ENCODE results near the gene GPATCH2. TPM values are rescaled to one million over a fixed set of nuclear protein-coding genes. Genes with fewer than 3 reads are reported as not detected.

Gene GPATCH2
- total RNA-seq, 4 donors from 2014 or later, result 10.4 to 22.7 (median 12.1) TPM

DNA sequence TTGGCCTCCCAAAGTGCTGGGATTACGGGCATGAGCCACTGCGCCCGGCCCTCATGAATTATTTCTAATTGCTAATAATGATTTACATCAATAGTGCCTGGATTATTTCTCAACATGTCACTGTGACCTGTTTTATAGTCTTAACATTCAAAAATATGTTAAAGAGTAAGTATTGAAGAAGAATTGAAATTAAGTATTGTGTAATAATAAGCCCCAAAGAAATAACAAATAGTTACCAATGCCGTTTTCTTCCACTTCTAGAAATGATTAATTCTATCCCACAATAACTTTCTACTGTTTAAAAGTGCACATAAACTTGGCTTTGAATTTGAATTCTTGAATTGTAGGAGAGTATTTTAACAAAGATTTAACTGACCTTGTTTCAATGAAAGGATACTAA, 19.8 kb upstream of the GPATCH2 start:
- DNase-seq (ENCODE audit: low spot score) (no peak), ATAC-seq (ENCODE audit: low FRiP score) (no peak)
- TF ChIP-seq, protein P1, sequence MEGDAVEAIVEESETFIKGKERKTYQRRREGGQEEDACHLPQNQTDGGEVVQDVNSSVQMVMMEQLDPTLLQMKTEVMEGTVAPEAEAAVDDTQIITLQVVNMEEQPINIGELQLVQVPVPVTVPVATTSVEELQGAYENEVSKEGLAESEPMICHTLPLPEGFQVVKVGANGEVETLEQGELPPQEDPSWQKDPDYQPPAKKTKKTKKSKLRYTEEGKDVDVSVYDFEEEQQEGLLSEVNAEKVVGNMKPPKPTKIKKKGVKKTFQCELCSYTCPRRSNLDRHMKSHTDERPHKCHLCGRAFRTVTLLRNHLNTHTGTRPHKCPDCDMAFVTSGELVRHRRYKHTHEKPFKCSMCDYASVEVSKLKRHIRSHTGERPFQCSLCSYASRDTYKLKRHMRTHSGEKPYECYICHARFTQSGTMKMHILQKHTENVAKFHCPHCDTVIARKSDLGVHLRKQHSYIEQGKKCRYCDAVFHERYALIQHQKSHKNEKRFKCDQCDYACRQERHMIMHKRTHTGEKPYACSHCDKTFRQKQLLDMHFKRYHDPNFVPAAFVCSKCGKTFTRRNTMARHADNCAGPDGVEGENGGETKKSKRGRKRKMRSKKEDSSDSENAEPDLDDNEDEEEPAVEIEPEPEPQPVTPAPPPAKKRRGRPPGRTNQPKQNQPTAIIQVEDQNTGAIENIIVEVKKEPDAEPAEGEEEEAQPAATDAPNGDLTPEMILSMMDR (IDR thresholded peaks at IDR 0.05), result no peak

DNA sequence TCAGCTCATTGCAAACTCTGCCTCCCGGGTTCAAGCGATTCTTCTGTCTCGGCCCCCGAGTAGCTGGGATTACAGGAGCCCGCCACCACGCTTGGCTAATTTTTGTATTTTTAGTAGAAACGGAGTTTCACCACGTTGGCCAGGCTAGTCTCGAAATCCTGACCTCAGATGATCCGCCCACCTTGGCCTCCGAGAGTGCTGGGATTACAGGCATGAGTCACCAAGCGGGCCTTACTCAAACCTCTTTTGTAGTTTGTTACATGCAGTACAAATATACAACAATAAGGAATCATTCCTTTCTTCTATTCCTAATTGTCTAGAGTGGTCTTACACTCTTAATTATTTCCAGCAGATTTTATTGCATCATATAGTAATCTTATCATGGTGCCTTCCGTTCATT, 16.9 kb upstream of the GPATCH2 start:
- ATAC-seq (ENCODE audit: low FRiP score) (no peak), DNase-seq (ENCODE audit: low spot score) (no peak)
- TF ChIP-seq, protein P1 (IDR thresholded peaks at IDR 0.05), result no peak

DNA sequence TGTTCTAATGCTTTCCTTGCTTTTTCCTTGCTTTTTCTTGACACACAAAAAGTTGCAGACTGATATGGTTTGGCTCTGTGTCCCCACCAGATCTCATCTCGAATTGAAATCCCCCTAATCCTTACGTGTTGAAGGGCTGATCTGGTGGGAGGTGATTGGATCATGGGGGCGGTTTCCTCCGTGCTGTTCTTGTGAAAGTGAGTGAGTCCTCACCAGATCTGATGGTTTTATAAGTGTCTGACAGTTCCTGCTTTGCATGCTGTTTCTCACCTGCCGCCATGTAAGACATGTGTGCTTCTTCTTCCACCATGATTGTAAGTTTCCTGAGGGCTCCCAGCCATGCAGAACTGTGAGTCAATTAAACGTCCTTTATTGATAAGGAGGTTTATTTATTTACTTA, 11.6 kb upstream of the GPATCH2 start:
- no peak for DNase-seq (ENCODE audit: low spot score)
- ATAC-seq (ENCODE audit: low FRiP score), result no peak
- TF ChIP-seq, protein P1 (IDR thresholded peaks at IDR 0.05), result no peak

DNA sequence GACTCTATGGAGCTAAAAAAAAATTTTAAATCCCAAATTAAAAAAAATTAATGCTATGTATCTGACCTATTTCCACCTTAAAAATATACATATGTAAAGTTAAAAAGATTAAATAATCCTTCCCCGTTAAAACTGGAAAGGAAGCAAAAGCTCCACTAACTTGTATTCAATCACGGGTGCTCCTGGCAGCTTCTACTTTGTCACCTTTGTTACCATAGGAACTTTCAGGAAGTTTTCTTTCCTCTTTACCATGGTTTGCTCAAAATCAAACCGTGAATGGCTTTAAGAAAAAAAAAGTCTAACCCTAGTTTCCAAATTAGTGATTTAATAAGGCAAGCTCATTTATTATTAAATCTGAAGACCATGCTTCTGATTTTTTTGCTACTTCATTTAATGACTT, 3.5 kb downstream of the GPATCH2 start:
- no peak for ATAC-seq (ENCODE audit: low FRiP score)
- TF ChIP-seq, protein P1 (IDR thresholded peaks at IDR 0.05), result no peak
- no peak for DNase-seq (ENCODE audit: low spot score)

DNA sequence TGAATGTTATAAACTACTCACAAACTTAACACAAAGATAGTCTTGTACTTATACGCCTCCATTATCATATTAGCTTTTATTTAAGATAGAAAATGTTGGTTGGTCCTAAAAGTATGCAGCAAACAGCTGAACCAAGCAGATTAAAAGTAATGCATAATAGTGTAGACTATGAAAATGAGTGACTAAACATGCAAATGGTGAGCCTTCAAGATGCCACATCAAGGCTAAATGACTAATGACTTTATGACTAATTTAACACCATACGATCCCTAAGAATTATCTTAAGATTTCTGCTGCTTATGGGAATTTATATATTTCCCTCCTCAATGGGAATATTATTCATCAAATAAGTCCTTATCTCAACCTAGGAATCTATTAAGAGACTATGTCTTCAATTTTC, 4.6 kb downstream of the GPATCH2 start:
- no peak for DNase-seq (ENCODE audit: low spot score)
- TF ChIP-seq, protein P1 (IDR thresholded peaks at IDR 0.05), result no peak
- no peak for ATAC-seq (ENCODE audit: low FRiP score)

DNA sequence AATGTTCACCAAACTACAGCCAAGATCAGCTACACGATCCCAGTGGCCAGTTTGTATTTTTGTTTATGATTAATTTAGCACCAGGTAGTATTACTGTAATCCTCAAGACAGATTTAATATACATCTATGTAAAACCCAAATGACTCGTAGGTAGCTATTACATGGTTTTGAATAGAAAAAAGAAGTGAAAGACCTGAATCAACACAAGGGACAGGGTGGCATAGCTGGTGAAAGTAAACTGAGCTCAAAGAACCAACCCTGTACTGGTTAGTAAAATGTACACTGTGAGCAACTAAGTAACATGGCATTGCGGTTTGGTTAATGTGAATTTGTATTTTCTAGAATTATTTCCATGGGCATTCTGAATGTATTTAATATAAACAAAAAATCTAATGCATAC, 8.8 kb downstream of the GPATCH2 start:
- DNase-seq (ENCODE audit: low spot score) (no peak), ATAC-seq (ENCODE audit: low FRiP score) (no peak)

DNA sequence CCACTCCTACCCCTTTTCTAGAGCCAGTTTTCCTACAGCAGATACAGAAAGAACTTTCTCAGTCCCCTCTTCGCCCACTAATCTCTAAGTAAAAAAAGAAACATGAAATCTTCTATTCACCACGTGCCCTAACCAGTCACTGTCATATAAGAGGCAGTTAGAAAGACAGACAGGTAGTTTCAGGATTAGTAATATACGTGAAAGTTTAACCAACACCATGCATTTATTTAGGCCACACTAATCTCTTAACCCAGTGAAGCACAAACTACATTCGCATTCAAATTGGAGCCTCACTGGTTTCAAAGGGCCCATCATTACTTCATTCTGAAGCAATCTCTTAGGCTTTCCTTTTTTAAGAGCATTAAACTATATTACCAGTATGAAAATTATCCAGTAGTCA, 10.1 kb downstream of the GPATCH2 start:
- TF ChIP-seq, protein P1 (IDR thresholded peaks at IDR 0.05), result no peak
- no peak for ATAC-seq (ENCODE audit: low FRiP score)
- DNase-seq (ENCODE audit: low spot score), result no peak

More for the DNA sequence above, 8.8 kb downstream of the GPATCH2 start:
- TF ChIP-seq, protein P1 (IDR thresholded peaks at IDR 0.05), result no peak

All from omental fat pad (tissue), 4 donors.